ENCODE measurements around the gene AP1AR. TPM values are rescaled to one million over a fixed set of nuclear protein-coding genes. Genes with fewer than 3 reads are reported as not detected.
"Not testable (repeated sequence)": the region's sequence is repeated elsewhere in the genome, so short reads cannot be mapped to it uniquely, and the experiment has no call there.

The AP1AR gene
- total and polyA plus RNA-seq, 2 donors (not counting 3 experiments of a cell fraction or from before 2014, with no cell fraction given) = 6.6 to 18.6 TPM

- ChIA-PET CTCF (interaction anchor here (1.6 to 2.6 kb wide), 2 partner anchors 11 to 13 kb away, joined by 4 to 13 read pairs; no protein-coding TSS in a partner anchor), POLR2A (no interaction called here)
- Histone ChIP-seq H2AFZ (ENCODE audit: low read depth, low read length) (no peak overlapping the region), H3K9me3 (replicated peaks; ENCODE audit: control insufficient read depth, insufficient read depth, low read length) (no peaks in the 10 kb centered on the region), H3K79me2 (ENCODE audit: control insufficient read depth, insufficient read depth, low read length) (peaks cover 45% of the 10 kb centered on the region), H3K27ac (ENCODE audit: insufficient read depth, low read depth, low read length) (no peak overlapping the region), H3K9me1 (replicated peaks; ENCODE audit: control insufficient read depth, extremely low read depth, insufficient read depth, low read length) (no peaks in the 10 kb centered on the region), H3K4me1 (ENCODE audit: control insufficient read depth, extremely low read depth, insufficient read depth, low read length) (peaks cover 12% of the 10 kb centered on the region), H3K9ac (replicated peaks; ENCODE audit: extremely low read depth, insufficient read depth, low read length) (no peak overlapping the region), H3K36me3 (ENCODE audit: control insufficient read depth in 2 of 2, extremely low read depth in 1 of 2, insufficient read depth in 2 of 2, low read length in 2 of 2) (peaks cover 2 to 4% of the 10 kb centered on the region in 2 experiments), H3K4me2 (ENCODE audit: insufficient read depth, low read length) (no peak overlapping the region), H4K20me1 (replicated peaks; ENCODE audit: control insufficient read depth, extremely low read depth, insufficient read depth, low read length) (no peaks in the 10 kb centered on the region), H3K27me3 (ENCODE audit: control insufficient read depth in 2 of 2, insufficient read depth in 2 of 2, low read length in 2 of 2) (no peaks in the 10 kb centered on the region), H3K4me3 (replicated peaks in 1 of 3; ENCODE audit: insufficient read depth in 1 of 3, low read depth in 1 of 3, low read length in 3 of 3) (no peak overlapping the region)
- no TSS peak for BruUV-seq (replicated peaks)
- intact Hi-C loops (cut with micrococcal nuclease) (no loop called here), dilution Hi-C loops (cut with MboI; ENCODE audit: extremely low pct_ligation_motif_present, low sequenced_read_pairs) (no loop called here)
- FAIRE-seq = no peak
- TF ChIP-seq POLR2A (IDR thresholded peaks at IDR 0.05; ENCODE audit: low read depth, low read length) (no peak), GATA2 (IDR thresholded peaks at IDR 0.05; ENCODE audit: insufficient read depth, insufficient read length, low read depth, low read length) (no peak), FOS (IDR thresholded peaks at IDR 0.05; ENCODE audit: borderline replicate concordance, insufficient read depth, low read length) (no peak)
- DNase-seq (ENCODE audit: low read depth, low spot score) = no peak
Observed at GRCh38 chr4:112280386-112281056, 48.9 kb downstream of the AP1AR start.

GRCh38 chr4:112281895-112282398 lies 50.4 kb downstream of the AP1AR start:
- H3K27me3 ChIP-seq (ENCODE audit: control insufficient read depth in 2 of 2, insufficient read depth in 2 of 2, low read length in 2 of 2); H3K9me3 ChIP-seq (replicated peaks; ENCODE audit: control insufficient read depth, insufficient read depth, low read length); H3K4me3 ChIP-seq (replicated peaks in 1 of 3; ENCODE audit: insufficient read depth in 1 of 3, low read depth in 1 of 3, low read length in 3 of 3); FAIRE-seq; H2AFZ ChIP-seq (ENCODE audit: low read depth, low read length); H4K20me1 ChIP-seq (replicated peaks; ENCODE audit: control insufficient read depth, extremely low read depth, insufficient read depth, low read length); H3K27ac ChIP-seq (ENCODE audit: insufficient read depth, low read depth, low read length); dilution Hi-C loops (cut with MboI; ENCODE audit: extremely low pct_ligation_motif_present, low sequenced_read_pairs); H3K9ac ChIP-seq (replicated peaks; ENCODE audit: extremely low read depth, insufficient read depth, low read length); H3K4me2 ChIP-seq (ENCODE audit: insufficient read depth, low read length); BruUV-seq (replicated peaks); H3K36me3 ChIP-seq (ENCODE audit: control insufficient read depth in 2 of 2, extremely low read depth in 1 of 2, insufficient read depth in 2 of 2, low read length in 2 of 2); POLR2A ChIA-PET; intact Hi-C loops (cut with micrococcal nuclease); H3K9me1 ChIP-seq (replicated peaks; ENCODE audit: control insufficient read depth, extremely low read depth, insufficient read depth, low read length); DNase-seq (ENCODE audit: low read depth, low spot score): not testable (repeated sequence)
- Histone ChIP-seq H3K4me1 (ENCODE audit: control insufficient read depth, extremely low read depth, insufficient read depth, low read length) (peaks cover 16% of the 10 kb centered on the region), H3K79me2 (ENCODE audit: control insufficient read depth, insufficient read depth, low read length) (peaks cover 46% of the 10 kb centered on the region)
- CTCF ChIA-PET = interaction anchor here (2.6 kb wide), 1 partner anchor 15 kb away, joined by 13 read pairs; no protein-coding TSS in a partner anchor
